Measurements from ENCODE around the gene PIBF1.

GRCh38 chr13:72986197-72986596 lies 204.3 kb downstream of the PIBF1 start:
- TF ChIP-seq CTCF (IDR thresholded peaks at IDR 0.05) (no peak), ZFX (IDR thresholded peaks at IDR 0.05; ENCODE audit: borderline replicate concordance) (no peak)
